NCI-H510A treated with DMSO at 0.1 percent for 48 hours (cell line): ENCODE data around the gene PLVAP.
"Not testable (repeated sequence)": the region's sequence is repeated elsewhere in the genome, so short reads cannot be mapped to it uniquely, and the experiment has no call there.

Source experiments
- DNase-seq: peaks from one replicate; lab custom pipeline; 2025; lab: John Stamatoyannopoulos, UW

Gene PLVAP

DNA sequence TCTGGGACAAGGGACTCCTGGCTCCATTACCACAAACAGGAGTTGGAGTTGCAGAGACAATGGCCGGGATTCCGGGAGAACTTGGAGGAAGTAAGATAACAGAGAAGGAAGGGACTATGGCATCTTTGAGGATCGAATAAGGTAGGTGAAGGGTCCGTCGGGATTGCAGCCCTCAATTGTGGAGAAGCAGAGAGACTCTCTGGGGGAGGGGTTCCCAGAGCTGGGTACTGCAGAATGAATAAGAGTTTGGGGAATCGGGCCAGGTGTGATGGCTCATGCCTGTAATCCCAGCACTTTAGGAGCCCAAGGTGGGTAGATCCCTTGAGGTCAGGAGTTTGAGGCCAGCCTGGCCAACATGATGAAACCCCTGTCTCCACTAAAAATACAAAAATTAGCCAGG is 24.5 kb upstream of the PLVAP start:
- DNase-seq = no peak

GRCh38 chr19:17398902-17399527 is 21.9 kb upstream of the PLVAP start:
- no peak for DNase-seq

GRCh38 chr19:17394891-17395415 is 17.8 kb upstream of the PLVAP start:
- peak; percentile 4 for DNase-seq

GRCh38 chr19:17393914-17394313 is 16.8 kb upstream of the PLVAP start, which contains the start of gene CCDC194:
Gene CCDC194, minus strand, starts transcription at chr19:17394196. Its CDS starts 38 bp downstream, at chr19:17394158.
- no peak for DNase-seq

DNA sequence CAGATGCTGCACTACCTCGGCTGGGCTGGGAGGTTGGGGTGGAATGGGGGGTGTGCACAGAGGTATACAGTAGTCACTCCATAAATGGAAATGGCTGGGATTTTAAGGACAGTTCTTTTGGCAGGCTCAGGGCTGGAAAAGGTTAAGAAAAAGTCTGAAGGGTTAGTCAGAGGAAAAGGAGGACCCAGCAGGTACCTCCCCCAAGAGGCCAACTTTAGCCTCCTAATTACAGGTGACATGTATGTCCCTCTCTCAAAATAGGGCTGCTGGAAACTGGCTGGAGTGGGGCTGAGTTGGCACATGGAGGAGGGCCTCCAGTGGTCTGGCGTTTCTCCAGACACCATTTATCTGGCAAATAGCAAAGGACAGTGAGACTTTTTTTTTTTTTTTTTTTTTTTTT is 15.9 kb upstream of the PLVAP start:
- no peak for DNase-seq

DNA sequence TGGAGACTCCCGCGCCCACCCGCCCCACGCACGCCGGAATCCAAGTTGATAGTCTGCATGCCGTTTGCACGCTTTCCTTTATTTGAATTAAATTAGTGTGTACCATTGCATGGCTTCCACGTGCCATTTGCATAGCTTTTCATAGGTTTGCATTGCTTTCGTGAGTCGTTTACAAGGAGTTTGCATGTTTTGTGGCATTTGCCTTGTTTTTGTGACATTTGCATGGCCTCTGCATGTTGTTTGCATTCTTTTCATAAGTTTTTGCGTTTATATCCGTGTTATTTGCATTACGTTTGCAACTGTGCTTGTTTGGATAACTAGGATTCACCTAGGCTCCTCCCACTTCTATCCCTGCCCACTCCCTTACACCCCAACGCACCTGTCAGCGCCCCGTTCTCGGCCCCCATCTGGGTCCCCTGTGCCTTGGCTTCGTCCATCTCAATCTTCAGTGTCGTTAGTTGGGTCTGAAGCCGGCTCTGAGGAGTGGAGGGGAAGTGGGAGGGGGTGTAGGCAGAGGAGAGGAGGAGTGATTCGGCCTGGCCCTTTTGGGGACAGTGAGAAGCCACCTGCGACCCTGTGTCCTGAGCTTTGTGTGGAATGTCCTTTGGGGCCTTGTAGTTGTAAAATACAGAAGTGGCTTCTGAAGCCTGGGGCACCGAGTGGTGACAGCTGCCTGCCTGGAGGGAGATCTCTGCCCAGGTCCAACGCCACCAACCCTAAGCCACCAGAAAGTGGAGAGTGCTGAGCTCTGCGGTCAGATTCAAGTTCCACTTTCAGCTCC is 14.4 kb upstream of the PLVAP start:
- peak; percentile 42 for DNase-seq

DNA sequence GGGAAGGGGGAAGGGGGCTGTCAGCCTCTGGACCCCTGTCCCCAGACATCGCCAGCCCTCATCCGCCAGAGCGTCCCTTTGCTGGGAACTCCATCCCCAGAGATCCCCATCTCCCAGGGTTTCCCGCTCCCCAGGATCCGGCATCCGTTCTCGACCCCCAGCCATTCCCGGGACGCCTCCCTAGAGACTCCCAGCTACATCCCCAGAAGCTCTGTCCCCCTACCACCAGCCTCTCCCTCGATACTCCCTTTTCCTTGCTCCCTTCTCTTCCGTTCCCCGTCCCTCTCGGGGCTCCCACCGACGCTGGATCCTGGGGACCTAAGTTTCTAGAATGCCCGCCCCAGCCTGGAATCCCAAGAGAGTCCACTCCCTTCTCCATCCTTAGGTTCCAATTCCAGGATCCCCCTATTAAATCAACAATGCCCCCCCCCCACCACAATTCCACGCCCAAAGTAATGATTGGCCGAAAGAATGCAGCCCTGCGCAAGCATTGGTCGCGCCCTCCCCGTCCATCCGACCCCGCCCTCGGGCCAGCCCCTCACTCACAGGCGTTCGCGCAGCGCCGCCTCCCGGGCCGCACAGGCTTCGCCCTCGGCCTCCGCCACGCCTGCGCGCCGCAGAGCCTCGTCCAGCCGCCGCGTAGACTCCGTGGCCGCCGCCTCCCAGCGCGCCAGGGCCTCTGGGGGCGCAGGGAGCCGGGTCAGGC is 13.7 kb upstream of the PLVAP start:
- DNase-seq = peak; percentile 83

- DNase-seq = no peak
These were observed 13.0 kb upstream of the PLVAP start for GRCh38 chr19:17389957-17390664.

- no peak for DNase-seq
These were observed 12.1 kb upstream of the PLVAP start for GRCh38 chr19:17389288-17389687.

GRCh38 chr19:17385878-17386611 is 8.9 kb upstream of the PLVAP start:
- peak; percentile 19 for DNase-seq

GRCh38 chr19:17380426-17381138 is 3.4 kb upstream of the PLVAP start:
- no peak for DNase-seq

DNA sequence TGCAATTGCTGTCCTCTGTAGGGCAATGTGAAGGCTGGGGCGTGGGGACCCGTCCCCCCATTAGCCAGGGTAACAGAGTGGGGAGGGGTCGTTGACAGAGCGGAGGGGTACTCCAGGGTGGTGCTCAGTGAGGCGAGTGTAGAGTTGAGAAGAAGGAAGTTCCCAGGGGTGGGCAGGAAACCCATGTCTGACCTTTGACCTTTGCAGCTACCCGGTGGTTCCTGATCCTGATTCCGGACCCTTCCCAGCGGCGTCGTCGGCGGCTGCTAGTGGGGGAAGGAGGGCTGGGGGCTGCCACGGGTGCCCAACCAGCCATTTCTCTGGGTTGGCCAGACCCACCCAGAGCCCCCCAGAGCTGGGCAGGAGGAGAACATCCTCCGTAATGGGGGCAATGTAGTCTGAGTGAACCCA is 2.1 kb upstream of the PLVAP start:
- no peak for DNase-seq

- DNase-seq = no peak
These were observed 1.1 kb upstream of the PLVAP start for GRCh38 chr19:17378271-17378670.

DNA sequence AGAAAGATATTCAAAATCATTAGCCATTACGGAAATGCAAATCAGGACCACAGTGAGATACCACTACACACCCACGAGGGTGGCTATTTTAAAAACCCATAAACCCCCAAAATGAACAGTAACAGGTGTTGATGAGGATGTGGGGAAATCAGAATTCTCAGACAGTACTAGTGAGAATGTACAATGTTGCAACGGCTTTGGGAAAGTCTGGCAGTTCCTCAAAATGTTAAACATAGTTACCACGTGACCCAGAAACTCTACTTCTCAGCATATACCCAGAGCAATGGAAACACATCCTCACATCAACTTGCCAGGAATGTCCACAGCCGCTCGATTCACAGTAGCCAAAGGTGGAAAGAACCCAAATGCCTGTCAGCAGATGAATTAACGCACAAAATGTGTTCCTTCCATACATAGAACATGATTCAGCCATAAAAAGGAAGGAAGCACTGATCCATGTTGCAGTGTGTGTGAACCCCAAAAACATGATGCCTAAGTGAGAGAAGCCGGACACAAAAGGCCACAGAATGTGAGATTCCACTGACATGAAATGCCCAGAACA is 7.0 kb downstream of the PLVAP start:
- DNase-seq = no peak

GRCh38 chr19:17365361-17365760 is 11.8 kb downstream of the PLVAP start:
- DNase-seq = no peak

DNA sequence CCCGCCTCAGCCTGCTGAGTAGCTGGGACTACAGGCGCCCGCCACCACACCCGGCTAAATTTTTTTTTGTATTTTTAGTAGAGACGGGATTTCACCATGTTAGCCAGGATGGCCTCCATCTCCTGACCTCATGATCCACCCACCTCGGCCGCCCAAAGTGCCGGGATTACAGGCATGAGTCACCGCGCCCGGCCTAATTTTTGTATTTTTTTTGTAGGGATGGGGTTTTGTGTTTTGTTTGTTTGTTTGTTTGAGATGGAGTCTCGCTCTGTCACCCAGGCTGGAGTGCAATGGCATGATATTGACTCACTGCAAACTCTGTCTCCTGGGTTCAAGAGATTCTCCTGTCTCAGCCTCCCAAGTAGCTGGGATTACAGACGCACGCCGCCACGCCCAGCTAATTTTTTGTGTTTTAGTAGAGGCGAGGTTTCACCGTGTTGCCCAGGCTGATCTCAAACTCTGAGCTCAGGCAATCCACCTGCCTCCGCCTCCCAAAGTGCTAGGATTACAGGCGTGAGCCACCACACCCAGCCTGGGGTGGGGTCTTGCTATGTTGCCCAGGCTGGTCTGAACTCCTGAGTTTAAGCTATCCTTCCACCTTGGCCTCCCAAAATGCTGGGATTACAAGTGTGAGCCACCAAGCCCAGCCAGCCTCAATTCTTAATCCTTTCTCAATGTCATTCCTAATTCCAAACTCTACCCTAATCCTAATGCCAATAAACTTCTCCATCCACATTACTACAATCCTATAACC is 13.1 kb downstream of the PLVAP start:
- DNase-seq = not testable (repeated sequence)

- no peak for DNase-seq
These were observed 17.0 kb downstream of the PLVAP start for GRCh38 chr19:17359905-17360800.

GRCh38 chr19:17358395-17358794 is 18.7 kb downstream of the PLVAP start:
- DNase-seq = no peak

- peak; percentile 42 for DNase-seq
These were observed 19.4 kb downstream of the PLVAP start for GRCh38 chr19:17357724-17358123.
